Vagina (tissue), 2 donors: ENCODE results near the gene CYP27B1. TPM values are rescaled to one million over a fixed set of nuclear protein-coding genes. Genes with fewer than 3 reads are reported as not detected.

Experiments
- DNase-seq, 2 donors: peaks; one replicate each; pipeline ENCODE4 v3.0.0-alpha.2; 2017; ENCODE audit errors: extremely low spot score in 2 of 2
- H3K27ac ChIP-seq: fragments of 200-600 bp; sonication (generic); one replicate; pipeline ENCODE4 v1.5.1; 2019
- H3K27me3 ChIP-seq: fragments of 200-600 bp; sonication (generic); one replicate; pipeline ENCODE4 v1.5.1; 2019
- H3K36me3 ChIP-seq, 2 donors: fragments of 200-600 bp; sonication (generic); one replicate each; pipeline ENCODE4 v1.5.1; 2017 to 2019
- H3K4me1 ChIP-seq: fragments of 200-600 bp; sonication (generic); one replicate; pipeline ENCODE4 v1.5.1; 2019
- H3K4me3 ChIP-seq, 2 donors: fragments of 200-600 bp; sonication (generic); 1 replicate in 1 of 2; 2 replicates in 1 of 2; pipeline ENCODE4 v1.5.1; 2016 to 2019
- H3K9me3 ChIP-seq: fragments of 200-600 bp; sonication (generic); one replicate; pipeline ENCODE4 v1.5.1; 2019
- CTCF ChIP-seq, 3 experiments: fragments of 450-650 bp in 2 of 3; fragments of 200-600 bp in 1 of 3; sonication (generic) in 1 of 3; IDR thresholded peaks; one replicate each; pipeline ENCODE4 v1.5.1; 2017 to 2019; ENCODE audit warnings: antibody characterized with exemption in 3 of 3, mild to moderate bottlenecking in 2 of 3, moderate library complexity in 2 of 3
- POLR2A ChIP-seq, 2 donors: fragments of 450-650 bp; IDR thresholded peaks; one replicate each; pipeline ENCODE4 v1.6.1; 2017; ENCODE audit warnings: antibody characterized with exemption in 2 of 2, mild to moderate bottlenecking in 2 of 2, moderate library complexity in 2 of 2
- POLR2AphosphoS5 ChIP-seq, 2 donors: sonication (generic); formaldehyde crosslinking; IDR thresholded peaks; one replicate each; pipeline ENCODE4 v1.9.0; 2017; ENCODE audit warnings: antibody characterized with exemption in 2 of 2, mild to moderate bottlenecking in 2 of 2, low read depth in 1 of 2; ENCODE audit not compliant: insufficient read depth in 1 of 2
- intact Hi-C: fragments of 100-400 bp; cut with DNase I; formaldehyde crosslinking; loops from one replicate; pipeline ENCODE4 v1.15.1; 2023
- total RNA-seq: library from RNA; depleted of rRNA; stranded (reverse); fragments of >200 nt; gene quantifications from one replicate; pipeline ENCODE4 v1.2.3, GENCODE V29; 2016

The CYP27B1 gene
- total RNA-seq, 1 donor from 2014 or later, result 1.7 TPM

GRCh38 chr12:57735198-57735855 is 31.6 kb downstream of the CYP27B1 start:
- no peaks in the 10 kb centered on the region for H3K36me3 ChIP-seq
- H3K4me1 ChIP-seq, result peaks cover 36% of the 10 kb centered on the region
- no peak overlapping the region for H3K27ac ChIP-seq
- H3K27me3 ChIP-seq, result peaks cover 6% of the 10 kb centered on the region
- no peaks in the 10 kb centered on the region for H3K9me3 ChIP-seq
- DNase-seq, result no peak
- no peak for TF ChIP-seq POLR2A (IDR thresholded peaks at IDR 0.05)
- TF ChIP-seq POLR2AphosphoS5 (IDR thresholded peaks at IDR 0.05; ENCODE audit: insufficient read depth in 1 of 2, low read depth in 1 of 2), result no peak
- intact Hi-C loops, result no loop called here
- H3K4me3 ChIP-seq, result no peak overlapping the region

- intact Hi-C loops, result no loop called here
- TF ChIP-seq POLR2AphosphoS5 (IDR thresholded peaks at IDR 0.05; ENCODE audit: insufficient read depth in 1 of 2, low read depth in 1 of 2) (no peak), POLR2A (IDR thresholded peaks at IDR 0.05) (no peak), CTCF (IDR thresholded peaks at IDR 0.05) (no peak)
- no peak for DNase-seq
Measured at GRCh38 chr12:57734591-57734990, 32.3 kb downstream of the CYP27B1 start.

GRCh38 chr12:57733928-57734327 is 33.0 kb downstream of the CYP27B1 start:
- TF ChIP-seq POLR2AphosphoS5 (IDR thresholded peaks at IDR 0.05; ENCODE audit: insufficient read depth in 1 of 2, low read depth in 1 of 2) (no peak), CTCF (IDR thresholded peaks at IDR 0.05) (no peak), POLR2A (IDR thresholded peaks at IDR 0.05) (no peak)
- peaks cover 6% of the 10 kb centered on the region for H3K27me3 ChIP-seq
- intact Hi-C loops, result no loop called here

More at GRCh38 chr12:57734591-57734990, 32.3 kb downstream of the CYP27B1 start:
- Histone ChIP-seq H3K4me3 (no peak overlapping the region), H3K27me3 (peaks cover 6% of the 10 kb centered on the region), H3K4me1 (peaks cover 36% of the 10 kb centered on the region), H3K36me3 (no peaks in the 10 kb centered on the region), H3K9me3 (no peaks in the 10 kb centered on the region), H3K27ac (no peak overlapping the region)

GRCh38 chr12:57732726-57733593 is 33.9 kb downstream of the CYP27B1 start:
- intact Hi-C loops, result no loop called here
- peaks cover 6% of the 10 kb centered on the region for H3K27me3 ChIP-seq

More at GRCh38 chr12:57733928-57734327, 33.0 kb downstream of the CYP27B1 start:
- no peak overlapping the region for H3K4me3 ChIP-seq
- no peaks in the 10 kb centered on the region for H3K36me3 ChIP-seq
- no peak overlapping the region for H3K27ac ChIP-seq
- no peak for DNase-seq
- H3K4me1 ChIP-seq, result peaks cover 34% of the 10 kb centered on the region
- no peaks in the 10 kb centered on the region for H3K9me3 ChIP-seq

More at GRCh38 chr12:57732726-57733593, 33.9 kb downstream of the CYP27B1 start:
- no peaks in the 10 kb centered on the region for H3K36me3 ChIP-seq
- peaks cover 24% of the 10 kb centered on the region for H3K4me1 ChIP-seq
- DNase-seq, result no peak
- H3K9me3 ChIP-seq, result no peaks in the 10 kb centered on the region
- no peak overlapping the region for H3K27ac ChIP-seq
- no peak overlapping the region for H3K4me3 ChIP-seq
- no peak for TF ChIP-seq POLR2AphosphoS5 (IDR thresholded peaks at IDR 0.05; ENCODE audit: insufficient read depth in 1 of 2, low read depth in 1 of 2)
- no peak for TF ChIP-seq CTCF (IDR thresholded peaks at IDR 0.05)
- TF ChIP-seq POLR2A (IDR thresholded peaks at IDR 0.05), result no peak
